GM12878 (cell line): ENCODE measurements around the gene INSL3.

Experiments
- CTCF ChIP-seq, 3 experiments: IDR thresholded peaks in 2 of 3; conservative IDR thresholded peaks in 1 of 3; 2 replicates each; pipeline ENCODE4 v1.5.1; 2011; ENCODE audit warnings: low read depth in 3 of 3, low read length in 3 of 3, mild to moderate bottlenecking in 3 of 3, control low read depth in 2 of 3, moderate library complexity in 2 of 3, inconsistent platforms in 1 of 3, mixed read lengths in 1 of 3; ENCODE audit not compliant: control insufficient read depth in 2 of 3, insufficient read depth in 1 of 3; ENCODE audit errors: extremely low read depth in 1 of 3
- ELK1 ChIP-seq: IDR thresholded peaks from 2 replicates; pipeline ENCODE4 v1.6.1; 2012; ENCODE audit warnings: low read depth, low read length, improper control_type of control experiment

- TF ChIP-seq ELK1 (no peak), CTCF (IDR thresholded peaks at IDR 0.05 in 2 of 3, conservative IDR thresholded peaks at IDR 0.05 in 1 of 3; ENCODE audit: control insufficient read depth in 2 of 3, extremely low read depth in 1 of 3, insufficient read depth in 1 of 3, low read depth in 3 of 3, low read length in 3 of 3) (no peak)
These were observed 22.7 kb upstream of the INSL3 start for GRCh38 chr19:17843908-17844490.
